Adrenal gland (tissue), 12 donors: Measurements from ENCODE around the gene SAFB2. TPM values are rescaled to one million over a fixed set of nuclear protein-coding genes. Genes with fewer than 3 reads are reported as not detected.

ENCODE experiments used
- DNase-seq, 7 donors: peaks; one replicate each; pipeline ENCODE4 v3.0.0-alpha.2; 2019 to 2020
- H3K27ac ChIP-seq, 5 donors: fragments of 200-600 bp; sonication (generic) in 4 of 5; 1 replicate in 3 of 5; 2 replicates in 2 of 5; pipeline versions ENCODE4 v1.5.1 to v1.8.0; 2016 to 2020; ENCODE audit warnings: mild to moderate bottlenecking in 1 of 5
- H3K27me3 ChIP-seq: fragments of 200-600 bp; 2 replicates; pipeline ENCODE4 v1.8.0; 2021
- H3K36me3 ChIP-seq, 2 donors: fragments of 200-600 bp; replicated peaks in 1 of 2; 1 replicate in 1 of 2; 2 replicates in 1 of 2; pipeline versions ENCODE4 v1.5.1 to v1.8.0; 2018 to 2022
- H3K4me1 ChIP-seq, 2 donors: fragments of 200-600 bp; replicated peaks in 1 of 2; 1 replicate in 1 of 2; 2 replicates in 1 of 2; pipeline versions ENCODE4 v1.5.1 to v1.8.0; 2018 to 2021
- H3K4me3 ChIP-seq, 4 donors: fragments of 200-600 bp; sonication (generic) in 3 of 4; one replicate each; pipeline ENCODE4 v1.5.1; 2016 to 2018
- H3K9me3 ChIP-seq, 3 donors: fragments of 200-600 bp; sonication (generic) in 1 of 3; replicated peaks in 1 of 3; 1 replicate in 2 of 3; 2 replicates in 1 of 3; pipeline versions ENCODE4 v1.5.1 to v1.8.0; 2016 to 2021
- POLR2A ChIP-seq, 2 donors: fragments of 450-650 bp; IDR thresholded peaks; one replicate each; pipeline ENCODE4 v1.6.1; 2017; ENCODE audit warnings: antibody characterized with exemption in 2 of 2, mild to moderate bottlenecking in 2 of 2, moderate library complexity in 1 of 2
- WGBS, 4 donors: extraction: QIAGEN DNeasy Blood & Tissue Kit in 2 of 4; methylation state at CpG; one replicate each; pipeline versions ENCODE4 v1.1.5 to v1.1.7; 2013 to 2017; 5-methylcytosine and 5-hydroxymethylcytosine counted together
- intact Hi-C, 2 donors: fragments of 100-400 bp; cut with DNase I; formaldehyde crosslinking; loops; one replicate each; pipeline versions ENCODE4 v1.14.1 to v1.15.0; 2022 to 2023
- polyA plus RNA-seq, 3 donors: library from polyadenylated mRNA; stranded (reverse); fragments of 200-250 nt in 2 of 3; fragments of 350-450 nt in 1 of 3; fragmentation: Illumina TruSeq in 1 of 3; extraction: RNeasy Lipid Tissue Mini Kit (QIAGEN cat#74804) in 1 of 3; gene quantifications; one replicate each; pipeline ENCODE4 v1.2.3, GENCODE V29; 2013 to 2014
- total RNA-seq, 9 donors: library from RNA; depleted of rRNA in 4 of 9; stranded (reverse); fragments of >200 nt in 4 of 9; fragments of 120-200 nt in 1 of 9; fragmentation: NEBNext Ultra II Directional in 1 of 9; extraction: Animal tissue kit (Norgen Biotek cat#: 25700) in 1 of 9; gene quantifications; one replicate each; pipeline versions ENCODE4 v1.1.0 to v1.2.4, GENCODE V29; 2013 to 2023
- TF ChIP-seq, protein P1 (sequence below), 6 experiments: fragments of 450-650 bp in 4 of 6; fragments of 200-600 bp in 2 of 6; sonication (generic) in 1 of 6; IDR thresholded peaks; 1 replicate in 5 of 6; 2 replicates in 1 of 6; pipeline versions ENCODE4 v1.5.1 to v1.8.0; 2016 to 2021; ENCODE audit warnings: antibody characterized with exemption in 6 of 6, mild to moderate bottlenecking in 2 of 6, moderate library complexity in 1 of 6
- donor health status: healthy with polysubstance abuse.
- donor health status: Bipolar disorder and iron deficiency.
- donor health status: DM: yes; HTN: yes; CAD: no.
- donor health status: DM: no; HTN: no; CAD: no.
- donor health status: DM: no; HTN: no; CAD: no.
- donor health status: DM: yes; HTN: yes; CAD: no.

The SAFB2 gene
- total and polyA plus RNA-seq, 12 donors: 27.1 to 254 (median 65.2) TPM

DNA sequence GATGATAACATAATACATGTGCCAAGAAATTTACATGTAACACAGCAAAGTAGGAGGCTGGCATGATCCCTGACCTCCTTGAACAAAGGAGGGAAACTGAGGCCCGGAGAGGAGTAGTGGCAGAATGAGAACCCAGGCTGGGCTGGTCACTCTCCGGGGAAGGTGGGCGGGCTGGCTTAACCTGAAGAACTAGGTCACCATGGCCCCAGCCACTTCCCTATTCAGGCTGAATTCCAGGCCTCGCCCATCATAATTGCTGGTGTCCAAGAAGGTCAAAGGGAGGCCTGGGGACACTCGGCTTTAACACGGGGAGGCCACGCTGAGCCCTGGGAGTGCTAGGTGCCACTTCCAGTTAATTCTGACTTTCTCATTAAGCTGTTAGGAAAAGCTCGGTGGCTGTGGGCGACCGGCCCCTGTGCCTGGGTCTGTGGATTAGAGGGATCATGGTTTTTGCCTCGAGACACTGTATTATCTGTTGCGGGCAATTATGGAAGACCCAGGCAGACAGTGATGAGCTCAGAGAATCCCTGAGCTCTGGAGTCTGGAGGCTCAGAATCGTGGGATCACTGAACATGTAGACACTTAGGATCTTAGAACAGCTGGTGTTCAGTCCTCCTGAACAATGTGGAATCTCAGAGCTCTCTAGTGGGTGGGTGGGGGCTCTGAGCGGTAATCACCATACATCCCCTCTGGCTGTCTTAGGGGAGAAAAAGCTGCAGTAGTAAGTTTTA lies 49.9 kb downstream of the SAFB2 start:
- H3K9me3 ChIP-seq: no peaks in the 10 kb centered on the region
- no peak overlapping the region for H3K27ac ChIP-seq
- no peak for TF ChIP-seq POLR2A (IDR thresholded peaks at IDR 0.05)
- TF ChIP-seq, protein P1, sequence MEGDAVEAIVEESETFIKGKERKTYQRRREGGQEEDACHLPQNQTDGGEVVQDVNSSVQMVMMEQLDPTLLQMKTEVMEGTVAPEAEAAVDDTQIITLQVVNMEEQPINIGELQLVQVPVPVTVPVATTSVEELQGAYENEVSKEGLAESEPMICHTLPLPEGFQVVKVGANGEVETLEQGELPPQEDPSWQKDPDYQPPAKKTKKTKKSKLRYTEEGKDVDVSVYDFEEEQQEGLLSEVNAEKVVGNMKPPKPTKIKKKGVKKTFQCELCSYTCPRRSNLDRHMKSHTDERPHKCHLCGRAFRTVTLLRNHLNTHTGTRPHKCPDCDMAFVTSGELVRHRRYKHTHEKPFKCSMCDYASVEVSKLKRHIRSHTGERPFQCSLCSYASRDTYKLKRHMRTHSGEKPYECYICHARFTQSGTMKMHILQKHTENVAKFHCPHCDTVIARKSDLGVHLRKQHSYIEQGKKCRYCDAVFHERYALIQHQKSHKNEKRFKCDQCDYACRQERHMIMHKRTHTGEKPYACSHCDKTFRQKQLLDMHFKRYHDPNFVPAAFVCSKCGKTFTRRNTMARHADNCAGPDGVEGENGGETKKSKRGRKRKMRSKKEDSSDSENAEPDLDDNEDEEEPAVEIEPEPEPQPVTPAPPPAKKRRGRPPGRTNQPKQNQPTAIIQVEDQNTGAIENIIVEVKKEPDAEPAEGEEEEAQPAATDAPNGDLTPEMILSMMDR (IDR thresholded peaks at IDR 0.05): no peak
- peaks cover 6% of the 10 kb centered on the region for H3K27me3 ChIP-seq
- H3K4me1 ChIP-seq: no peaks in the 10 kb centered on the region
- no peak for DNase-seq
- intact Hi-C loops: loop anchor here in 1 of 2 donors (10.0 kb wide), 1 partner anchor 198 kb away; no protein-coding TSS in a partner anchor
- H3K4me3 ChIP-seq: no peak overlapping the region
- 69 to 77% (median 73%) methylated on average over 11 to 14 of the region's 14 CpGs for WGBS, 4 donors
- H3K36me3 ChIP-seq: no peaks in the 10 kb centered on the region

DNA sequence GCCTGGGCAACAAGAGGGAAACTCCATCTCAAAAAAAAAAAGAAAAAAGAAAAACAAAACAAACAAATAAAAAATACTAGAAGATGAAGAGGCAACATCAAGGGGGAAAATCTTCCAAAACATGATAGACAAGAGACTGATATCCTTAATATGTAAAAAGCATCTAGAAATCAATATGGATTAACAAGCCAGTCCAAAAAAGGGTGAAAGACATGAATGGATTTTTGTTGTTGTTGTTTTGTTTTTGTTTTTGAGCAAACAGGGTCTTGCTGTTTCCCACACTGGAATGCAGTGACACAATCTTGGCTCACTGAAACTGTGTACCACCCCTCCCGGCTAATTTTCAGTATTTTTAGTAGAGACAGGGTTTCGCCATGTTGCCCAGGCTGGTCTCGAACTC lies 50.8 kb downstream of the SAFB2 start:
- 93 to 98% (median 96%) methylated on average over 3 of the region's 3 CpGs for WGBS, 4 donors
- no peak for TF ChIP-seq POLR2A (IDR thresholded peaks at IDR 0.05)
- TF ChIP-seq, protein P1 (IDR thresholded peaks at IDR 0.05): no peak
- Histone ChIP-seq H3K27me3 (peaks cover 15% of the 10 kb centered on the region), H3K9me3 (no peaks in the 10 kb centered on the region), H3K27ac (no peak overlapping the region), H3K36me3 (no peaks in the 10 kb centered on the region), H3K4me3 (no peak overlapping the region), H3K4me1 (no peaks in the 10 kb centered on the region)
- no peak for DNase-seq
- intact Hi-C loops: loop anchor here in 1 of 2 donors (10.0 kb wide), 1 partner anchor 197 kb away; no protein-coding TSS in a partner anchor

DNA sequence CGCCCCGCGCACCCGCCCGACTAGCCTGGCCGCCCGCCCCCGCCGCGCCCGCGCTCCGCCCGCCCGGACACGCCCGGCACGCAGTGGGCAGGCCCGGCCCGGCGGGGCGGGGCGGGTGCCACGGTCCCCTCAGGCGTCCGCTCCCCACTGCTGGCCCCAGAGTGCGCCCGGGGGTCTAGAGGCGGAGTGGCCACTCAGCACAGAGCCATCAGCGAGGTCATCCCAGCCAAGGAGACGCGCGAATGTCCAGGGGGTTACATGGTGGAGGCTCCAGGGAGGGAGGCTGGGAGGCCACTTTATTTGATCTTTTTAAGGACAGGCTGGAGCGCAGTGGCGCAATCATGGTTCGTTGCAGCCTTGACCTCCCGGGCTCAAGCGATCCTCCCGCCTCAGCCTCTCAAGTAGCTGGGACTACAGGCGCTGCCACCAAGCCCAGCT lies 54.6 kb downstream of the SAFB2 start:
- TF ChIP-seq, protein P1 (IDR thresholded peaks at IDR 0.05): no peak
- no peak for TF ChIP-seq POLR2A (IDR thresholded peaks at IDR 0.05)

DNA sequence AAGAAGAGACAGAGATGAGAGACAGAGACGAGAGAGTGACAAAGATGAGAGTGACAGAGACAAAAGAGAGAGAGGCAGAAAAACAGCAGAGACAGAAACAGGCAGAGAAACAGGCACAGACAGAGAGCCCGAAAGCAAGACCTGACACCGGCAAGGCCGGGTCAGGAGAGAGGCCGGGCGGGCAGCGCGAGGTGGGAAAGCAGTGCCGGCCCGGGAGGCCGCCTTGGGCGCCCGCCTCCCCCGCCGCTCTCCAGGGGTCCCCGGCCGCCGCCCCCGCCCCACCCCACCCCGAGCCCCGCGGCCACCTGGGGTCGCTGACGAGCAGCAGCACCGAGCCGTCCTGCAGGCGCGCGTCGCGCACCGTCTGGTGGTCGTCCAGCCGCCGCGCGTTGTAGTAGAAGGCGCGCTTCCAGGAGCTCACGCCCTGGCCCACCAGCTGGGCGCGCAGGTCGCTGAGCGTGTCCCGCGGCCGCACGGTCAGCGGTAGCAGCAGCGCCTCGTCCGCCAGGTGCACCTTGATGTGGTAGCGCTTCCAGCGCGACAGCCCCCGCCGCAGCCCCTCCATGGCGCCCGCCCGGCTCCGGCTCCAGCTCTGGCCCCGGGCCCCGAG lies 55.1 kb downstream of the SAFB2 start, which contains the start of gene TINCR:
TINCR (minus strand) TSS at position 594 of the 610 bp plus-strand sequence.
- intact Hi-C loops: loop anchor here in 1 of 2 donors (10.0 kb wide), 1 partner anchor 223 kb away; the partner anchor contains the start of gene PTPRS
- TF ChIP-seq, protein P1 (IDR thresholded peaks at IDR 0.05): no peak
- no peak for TF ChIP-seq POLR2A (IDR thresholded peaks at IDR 0.05)
- H3K27me3 ChIP-seq: peaks cover 18% of the 10 kb centered on the region
- no peaks in the 10 kb centered on the region for H3K9me3 ChIP-seq
- no peaks in the 10 kb centered on the region for H3K4me1 ChIP-seq
- no peaks in the 10 kb centered on the region for H3K36me3 ChIP-seq
- no peak for DNase-seq
- 8 to 31% (median 16%) methylated on average over 11 to 58 of the region's 63 CpGs for WGBS, 4 donors
- no peak within 1 kb of the TSS for H3K27ac ChIP-seq
- H3K4me3 ChIP-seq: no peak within 1 kb of the TSS

More for the DNA sequence above, 54.6 kb downstream of the SAFB2 start:
- H3K4me1 ChIP-seq: no peaks in the 10 kb centered on the region
- no peaks in the 10 kb centered on the region for H3K36me3 ChIP-seq
- 13 to 83% (median 36%) methylated on average over 1 to 40 of the region's 40 CpGs for WGBS, 4 donors
- intact Hi-C loops: loop anchor here in 1 of 2 donors (10.0 kb wide), 1 partner anchor 223 kb away; the partner anchor contains the start of gene PTPRS
- H3K27me3 ChIP-seq: peaks cover 18% of the 10 kb centered on the region
- H3K9me3 ChIP-seq: no peaks in the 10 kb centered on the region
- no peak overlapping the region for H3K27ac ChIP-seq
- no peak for DNase-seq
- no peak overlapping the region for H3K4me3 ChIP-seq
